H1 (cell line): ENCODE measurements around the gene PPP4R1.

ENCODE experiments used
- MAX ChIP-seq: IDR thresholded peaks from 2 replicates; pipeline ENCODE4 v1.6.1; 2012; ENCODE audit warnings: inconsistent platforms
- SIN3A ChIP-seq, 2 experiments: IDR thresholded peaks in 1 of 2; conservative IDR thresholded peaks in 1 of 2; 2 replicates each; pipeline ENCODE4 v1.6.1; 2011 to 2012; ENCODE audit warnings: low read length in 2 of 2, improper control_type of control experiment in 1 of 2, low read depth in 1 of 2, mild to moderate bottlenecking in 1 of 2
- TAF1 ChIP-seq: IDR thresholded peaks from 2 replicates; pipeline ENCODE4 v1.6.1; 2011; ENCODE audit warnings: mild to moderate bottlenecking, low read depth, low read length
- YY1 ChIP-seq: IDR thresholded peaks from 2 replicates; pipeline ENCODE4 v1.6.1; 2011; ENCODE audit warnings: low read depth, mild to moderate bottlenecking, low read length
- TF ChIP-seq, protein P1 (sequence below), 3 experiments: IDR thresholded peaks; 1 replicate in 2 of 3; 2 replicates in 1 of 3; pipeline versions ENCODE4 v1.5.1 to v1.6.1; 2011; ENCODE audit warnings: low read length in 3 of 3, mild to moderate bottlenecking in 3 of 3, inconsistent platforms in 2 of 3, low read depth in 1 of 3, moderate library complexity in 1 of 3; ENCODE audit not compliant: insufficient read depth in 1 of 3; ENCODE audit errors: control extremely low read depth in 1 of 3

- TF ChIP-seq SIN3A (conservative IDR thresholded peaks at IDR 0.05 in 1 of 2, IDR thresholded peaks at IDR 0.05 in 1 of 2; ENCODE audit: low read depth in 1 of 2, low read length in 2 of 2) = no peak
- no peak for TF ChIP-seq MAX
- no peak for TF ChIP-seq TAF1
- no peak for TF ChIP-seq YY1
- TF ChIP-seq, protein P1, sequence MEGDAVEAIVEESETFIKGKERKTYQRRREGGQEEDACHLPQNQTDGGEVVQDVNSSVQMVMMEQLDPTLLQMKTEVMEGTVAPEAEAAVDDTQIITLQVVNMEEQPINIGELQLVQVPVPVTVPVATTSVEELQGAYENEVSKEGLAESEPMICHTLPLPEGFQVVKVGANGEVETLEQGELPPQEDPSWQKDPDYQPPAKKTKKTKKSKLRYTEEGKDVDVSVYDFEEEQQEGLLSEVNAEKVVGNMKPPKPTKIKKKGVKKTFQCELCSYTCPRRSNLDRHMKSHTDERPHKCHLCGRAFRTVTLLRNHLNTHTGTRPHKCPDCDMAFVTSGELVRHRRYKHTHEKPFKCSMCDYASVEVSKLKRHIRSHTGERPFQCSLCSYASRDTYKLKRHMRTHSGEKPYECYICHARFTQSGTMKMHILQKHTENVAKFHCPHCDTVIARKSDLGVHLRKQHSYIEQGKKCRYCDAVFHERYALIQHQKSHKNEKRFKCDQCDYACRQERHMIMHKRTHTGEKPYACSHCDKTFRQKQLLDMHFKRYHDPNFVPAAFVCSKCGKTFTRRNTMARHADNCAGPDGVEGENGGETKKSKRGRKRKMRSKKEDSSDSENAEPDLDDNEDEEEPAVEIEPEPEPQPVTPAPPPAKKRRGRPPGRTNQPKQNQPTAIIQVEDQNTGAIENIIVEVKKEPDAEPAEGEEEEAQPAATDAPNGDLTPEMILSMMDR (IDR thresholded peaks at IDR 0.05; ENCODE audit: control extremely low read depth in 1 of 3, insufficient read depth in 1 of 3, low read depth in 1 of 3, low read length in 3 of 3) = no peak
Observed at GRCh38 chr18:9530226-9531009, 83.9 kb downstream of the PPP4R1 start.
